Body of pancreas (tissue), 4 donors: ENCODE results near the gene LYPD1.

Experiments used
- POLR2A ChIP-seq, 3 donors: fragments of 450-650 bp; IDR thresholded peaks; one replicate each; pipeline ENCODE4 v1.6.1; 2016; ENCODE audit warnings: antibody characterized with exemption in 3 of 3, mild to moderate bottlenecking in 2 of 3
- TF ChIP-seq, protein P1 (sequence below), 7 experiments: fragments of 450-650 bp in 4 of 7; fragments of 200-600 bp in 3 of 7; sonication (generic) in 3 of 7; IDR thresholded peaks; one replicate each; pipeline ENCODE4 v1.5.1; 2016 to 2019; ENCODE audit warnings: antibody characterized with exemption in 7 of 7

GRCh38 chr2:132701810-132702209 lies 31.8 kb upstream of the LYPD1 start:
- TF ChIP-seq POLR2A (IDR thresholded peaks at IDR 0.05) = no peak
- TF ChIP-seq, protein P1, sequence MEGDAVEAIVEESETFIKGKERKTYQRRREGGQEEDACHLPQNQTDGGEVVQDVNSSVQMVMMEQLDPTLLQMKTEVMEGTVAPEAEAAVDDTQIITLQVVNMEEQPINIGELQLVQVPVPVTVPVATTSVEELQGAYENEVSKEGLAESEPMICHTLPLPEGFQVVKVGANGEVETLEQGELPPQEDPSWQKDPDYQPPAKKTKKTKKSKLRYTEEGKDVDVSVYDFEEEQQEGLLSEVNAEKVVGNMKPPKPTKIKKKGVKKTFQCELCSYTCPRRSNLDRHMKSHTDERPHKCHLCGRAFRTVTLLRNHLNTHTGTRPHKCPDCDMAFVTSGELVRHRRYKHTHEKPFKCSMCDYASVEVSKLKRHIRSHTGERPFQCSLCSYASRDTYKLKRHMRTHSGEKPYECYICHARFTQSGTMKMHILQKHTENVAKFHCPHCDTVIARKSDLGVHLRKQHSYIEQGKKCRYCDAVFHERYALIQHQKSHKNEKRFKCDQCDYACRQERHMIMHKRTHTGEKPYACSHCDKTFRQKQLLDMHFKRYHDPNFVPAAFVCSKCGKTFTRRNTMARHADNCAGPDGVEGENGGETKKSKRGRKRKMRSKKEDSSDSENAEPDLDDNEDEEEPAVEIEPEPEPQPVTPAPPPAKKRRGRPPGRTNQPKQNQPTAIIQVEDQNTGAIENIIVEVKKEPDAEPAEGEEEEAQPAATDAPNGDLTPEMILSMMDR (IDR thresholded peaks at IDR 0.05) = no peak
